Measurements from ENCODE around the gene S100PBP. TPM values are rescaled to one million over a fixed set of nuclear protein-coding genes. Genes with fewer than 3 reads are reported as not detected.

S100PBP gene
- total RNA-seq: 11.1 TPM
- long read RNA-seq, full-length matches to known transcripts: 3 of 8 reads
- long read RNA-seq, partial matches to known transcripts: 0 of 8 reads
- long read RNA-seq, other reads (novel, unspliced or antisense): 5 of 8 reads

DNA sequence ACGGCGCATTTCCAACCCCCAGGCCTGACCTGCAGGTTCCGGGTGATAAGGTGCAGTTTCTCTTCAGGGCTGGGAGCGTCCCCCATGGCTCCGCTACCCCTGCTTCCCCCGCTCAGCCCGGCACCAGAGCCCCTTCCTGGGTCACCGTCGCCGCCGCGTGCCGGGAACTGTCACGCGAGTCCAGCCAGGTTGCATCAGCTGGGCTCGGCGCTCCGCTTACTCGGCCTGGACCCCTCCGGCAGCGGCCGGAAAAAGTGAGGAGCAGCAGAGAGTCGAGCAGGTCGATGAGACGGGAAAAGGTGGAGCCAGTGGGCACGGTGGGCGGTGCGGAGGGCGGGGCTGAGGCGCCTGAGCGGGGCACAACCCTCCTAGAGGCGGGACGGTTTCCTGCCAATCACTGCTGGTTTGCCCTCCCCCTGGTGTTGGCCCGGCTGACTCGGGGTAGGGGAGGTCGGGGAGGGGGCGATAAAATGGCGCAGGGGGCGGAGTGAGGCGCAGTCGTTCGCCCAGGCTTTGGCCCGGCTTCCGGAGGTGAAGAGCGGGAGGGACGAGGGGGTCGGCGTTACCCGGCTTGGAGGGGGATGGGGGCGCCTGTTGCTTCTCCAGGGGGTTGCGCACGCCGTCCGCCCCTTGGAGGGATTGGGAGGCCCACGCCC, at the start of gene S100PBP, which contains the start of gene YARS1:
Gene S100PBP (plus strand): TSS at position 495 of the 656 bp plus-strand sequence. CDS start 8,447 bp downstream, outside the sequence.
Gene YARS1 (minus strand): TSS at position 200 of the 656 bp plus-strand sequence. CDS start 114 bp downstream, at position 86.
- Histone ChIP-seq H3K4me1 (peaks cover 76% of the 10 kb centered on the region), H3K36me3 (no peaks in the 10 kb centered on the region), H3K27ac (replicated peaks) (peak within 1 kb of the TSS; percentile 98), H3K27me3 (ENCODE audit: low read depth) (no peaks in the 10 kb centered on the region), H3K9me3 (replicated peaks) (no peaks in the 10 kb centered on the region), H3K4me3 (peak within 1 kb of the TSS; percentile 94)
- intact Hi-C loops (cut with micrococcal nuclease): no loop called here
- TF ChIP-seq, protein P1, sequence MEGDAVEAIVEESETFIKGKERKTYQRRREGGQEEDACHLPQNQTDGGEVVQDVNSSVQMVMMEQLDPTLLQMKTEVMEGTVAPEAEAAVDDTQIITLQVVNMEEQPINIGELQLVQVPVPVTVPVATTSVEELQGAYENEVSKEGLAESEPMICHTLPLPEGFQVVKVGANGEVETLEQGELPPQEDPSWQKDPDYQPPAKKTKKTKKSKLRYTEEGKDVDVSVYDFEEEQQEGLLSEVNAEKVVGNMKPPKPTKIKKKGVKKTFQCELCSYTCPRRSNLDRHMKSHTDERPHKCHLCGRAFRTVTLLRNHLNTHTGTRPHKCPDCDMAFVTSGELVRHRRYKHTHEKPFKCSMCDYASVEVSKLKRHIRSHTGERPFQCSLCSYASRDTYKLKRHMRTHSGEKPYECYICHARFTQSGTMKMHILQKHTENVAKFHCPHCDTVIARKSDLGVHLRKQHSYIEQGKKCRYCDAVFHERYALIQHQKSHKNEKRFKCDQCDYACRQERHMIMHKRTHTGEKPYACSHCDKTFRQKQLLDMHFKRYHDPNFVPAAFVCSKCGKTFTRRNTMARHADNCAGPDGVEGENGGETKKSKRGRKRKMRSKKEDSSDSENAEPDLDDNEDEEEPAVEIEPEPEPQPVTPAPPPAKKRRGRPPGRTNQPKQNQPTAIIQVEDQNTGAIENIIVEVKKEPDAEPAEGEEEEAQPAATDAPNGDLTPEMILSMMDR (IDR thresholded peaks at IDR 0.05; ENCODE audit: borderline replicate concordance): peak; percentile 15
- peak; percentile 100 for DNase-seq

DNA sequence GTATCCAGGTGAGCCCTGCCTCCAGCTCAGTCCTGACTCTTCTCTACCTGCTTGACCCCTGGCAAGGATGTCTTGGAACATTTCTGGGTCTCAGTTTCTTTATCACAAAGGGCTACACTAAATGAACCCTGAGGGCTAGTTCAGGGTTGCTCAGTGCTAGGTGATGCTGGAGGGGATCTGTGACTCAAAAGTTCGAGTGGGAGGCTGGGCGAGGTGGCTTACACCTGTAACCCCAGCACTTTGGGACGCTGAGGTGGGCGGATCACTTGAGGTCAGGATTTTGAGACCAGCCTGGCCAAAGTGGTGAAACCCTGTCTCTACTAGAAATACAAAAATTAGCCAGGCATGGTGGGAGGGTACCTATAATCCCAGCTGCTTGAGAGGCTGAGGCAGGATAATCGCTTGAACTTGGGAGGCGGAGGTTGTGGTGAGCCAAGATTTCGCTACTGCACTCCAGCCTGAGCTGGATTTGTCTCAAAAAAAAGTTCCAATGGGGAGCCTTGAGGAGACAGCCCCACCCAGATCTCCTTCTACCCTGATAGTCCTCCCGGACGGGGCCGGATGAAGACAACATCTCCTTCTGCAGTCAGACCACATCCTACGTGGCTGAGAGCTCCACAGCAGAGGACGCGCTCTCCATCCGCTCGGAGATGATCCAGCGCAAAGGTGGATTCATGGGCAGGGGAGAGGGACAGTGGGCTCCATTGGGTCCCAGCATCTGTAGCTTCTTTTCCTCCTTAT, 49.2 kb upstream of the S100PBP start:
- TF ChIP-seq, protein P1 (IDR thresholded peaks at IDR 0.05; ENCODE audit: borderline replicate concordance): no peak
- H3K4me1 ChIP-seq: peaks cover 24% of the 10 kb centered on the region
- intact Hi-C loops (cut with micrococcal nuclease): no loop called here
- no peak overlapping the region for H3K4me3 ChIP-seq
- DNase-seq: no peak
- no peak overlapping the region for H3K27ac ChIP-seq (replicated peaks)
- peaks cover 11% of the 10 kb centered on the region for H3K36me3 ChIP-seq
- no peaks in the 10 kb centered on the region for H3K9me3 ChIP-seq (replicated peaks)
- H3K27me3 ChIP-seq (ENCODE audit: low read depth): no peaks in the 10 kb centered on the region

DNA sequence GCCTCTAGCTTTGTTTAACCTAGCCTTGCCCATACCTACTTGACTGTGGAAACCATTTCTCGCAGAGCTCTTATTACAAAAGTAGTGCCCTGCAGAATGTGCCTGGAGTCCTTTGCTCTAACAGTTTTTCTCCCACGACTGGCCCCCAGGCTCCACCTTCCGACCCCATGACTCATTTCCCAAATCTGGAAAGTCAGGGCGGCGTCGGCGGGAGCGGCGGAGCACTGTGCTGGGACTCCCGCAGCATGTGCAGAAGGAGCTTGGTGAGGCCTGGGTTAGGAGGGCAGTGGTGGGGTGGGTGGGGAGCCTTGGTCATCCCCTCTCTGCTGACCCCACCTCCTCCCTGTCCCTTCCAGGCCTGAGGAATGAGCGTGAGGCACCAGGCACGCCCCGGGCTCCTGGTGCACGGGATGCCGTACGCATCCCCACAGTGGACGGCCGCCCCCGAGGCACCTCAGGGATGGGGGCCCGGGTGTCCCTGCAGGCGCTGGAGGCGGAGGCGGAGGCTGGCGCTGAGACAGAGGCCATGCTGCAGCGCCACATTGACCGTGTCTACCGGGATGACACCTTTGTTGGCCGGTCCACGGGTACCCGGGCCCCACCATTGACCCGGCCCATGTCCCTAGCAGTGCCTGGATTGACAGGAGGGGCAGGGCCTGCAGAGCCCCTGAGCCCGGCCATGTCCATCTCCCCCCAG, 47.8 kb upstream of the S100PBP start:
- DNase-seq: no peak
- H3K27ac ChIP-seq (replicated peaks): no peak overlapping the region
- no peaks in the 10 kb centered on the region for H3K27me3 ChIP-seq (ENCODE audit: low read depth)
- intact Hi-C loops (cut with micrococcal nuclease): no loop called here
- no peaks in the 10 kb centered on the region for H3K9me3 ChIP-seq (replicated peaks)
- no peak overlapping the region for H3K4me3 ChIP-seq
- peaks cover 24% of the 10 kb centered on the region for H3K4me1 ChIP-seq
- TF ChIP-seq, protein P1 (IDR thresholded peaks at IDR 0.05; ENCODE audit: borderline replicate concordance): no peak
- H3K36me3 ChIP-seq: peaks cover 23% of the 10 kb centered on the region

DNA sequence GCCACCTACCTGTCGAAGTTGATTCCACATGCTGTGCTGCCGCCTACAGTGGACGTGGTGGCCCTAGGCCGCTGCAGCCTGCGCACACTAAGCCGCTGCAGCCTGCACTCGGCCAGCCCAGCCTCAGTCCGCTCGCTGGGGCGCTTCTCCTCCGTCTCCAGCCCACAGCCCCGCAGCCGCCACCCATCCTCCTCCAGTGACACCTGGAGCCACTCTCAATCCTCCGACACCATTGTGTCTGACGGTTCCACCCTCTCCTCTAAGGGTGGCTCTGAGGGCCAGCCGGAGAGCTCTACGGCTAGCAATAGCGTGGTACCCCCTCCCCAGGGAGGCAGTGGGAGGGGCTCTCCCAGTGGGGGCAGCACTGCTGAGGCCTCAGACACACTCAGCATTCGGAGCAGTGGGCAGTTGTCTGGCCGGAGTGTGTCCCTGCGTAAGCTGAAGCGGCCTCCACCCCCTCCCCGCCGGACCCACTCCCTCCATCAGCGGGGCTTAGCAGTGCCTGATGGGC, 47.2 kb upstream of the S100PBP start:
- H3K4me1 ChIP-seq: peaks cover 24% of the 10 kb centered on the region
- no peak overlapping the region for H3K4me3 ChIP-seq
- no peak for DNase-seq
- H3K27ac ChIP-seq (replicated peaks): no peak overlapping the region
- H3K9me3 ChIP-seq (replicated peaks): no peaks in the 10 kb centered on the region
- intact Hi-C loops (cut with micrococcal nuclease): no loop called here
- TF ChIP-seq, protein P1 (IDR thresholded peaks at IDR 0.05; ENCODE audit: borderline replicate concordance): no peak
- peaks cover 29% of the 10 kb centered on the region for H3K36me3 ChIP-seq
- no peaks in the 10 kb centered on the region for H3K27me3 ChIP-seq (ENCODE audit: low read depth)
